Epithelial cell of proximal tubule (primary cell): Measurements from ENCODE around the gene PRRT1B. TPM values are rescaled to one million over a fixed set of nuclear protein-coding genes. Genes with fewer than 3 reads are reported as not detected.

Experiments
- DNase-seq: peaks from one replicate; pipeline ENCODE4 v3.0.0-alpha.2; 2011; ENCODE audit warnings: low read depth
- H3K4me3 ChIP-seq: 2 replicates; pipeline ENCODE4 v1.5.1; 2011; ENCODE audit warnings: low read depth, mild to moderate bottlenecking, low read length
- CTCF ChIP-seq: conservative IDR thresholded peaks from 2 replicates; pipeline ENCODE4 v1.5.1; 2012; ENCODE audit warnings: low read depth, mild to moderate bottlenecking, low read length
- total RNA-seq: library from RNA; depleted of rRNA; stranded (reverse); fragments of >200 nt; gene quantifications from 2 replicates; pipeline ENCODE4 v1.2.3, GENCODE V29; 2015

Gene PRRT1B
- total RNA-seq, 1 donor from 2014 or later = not detected

DNA sequence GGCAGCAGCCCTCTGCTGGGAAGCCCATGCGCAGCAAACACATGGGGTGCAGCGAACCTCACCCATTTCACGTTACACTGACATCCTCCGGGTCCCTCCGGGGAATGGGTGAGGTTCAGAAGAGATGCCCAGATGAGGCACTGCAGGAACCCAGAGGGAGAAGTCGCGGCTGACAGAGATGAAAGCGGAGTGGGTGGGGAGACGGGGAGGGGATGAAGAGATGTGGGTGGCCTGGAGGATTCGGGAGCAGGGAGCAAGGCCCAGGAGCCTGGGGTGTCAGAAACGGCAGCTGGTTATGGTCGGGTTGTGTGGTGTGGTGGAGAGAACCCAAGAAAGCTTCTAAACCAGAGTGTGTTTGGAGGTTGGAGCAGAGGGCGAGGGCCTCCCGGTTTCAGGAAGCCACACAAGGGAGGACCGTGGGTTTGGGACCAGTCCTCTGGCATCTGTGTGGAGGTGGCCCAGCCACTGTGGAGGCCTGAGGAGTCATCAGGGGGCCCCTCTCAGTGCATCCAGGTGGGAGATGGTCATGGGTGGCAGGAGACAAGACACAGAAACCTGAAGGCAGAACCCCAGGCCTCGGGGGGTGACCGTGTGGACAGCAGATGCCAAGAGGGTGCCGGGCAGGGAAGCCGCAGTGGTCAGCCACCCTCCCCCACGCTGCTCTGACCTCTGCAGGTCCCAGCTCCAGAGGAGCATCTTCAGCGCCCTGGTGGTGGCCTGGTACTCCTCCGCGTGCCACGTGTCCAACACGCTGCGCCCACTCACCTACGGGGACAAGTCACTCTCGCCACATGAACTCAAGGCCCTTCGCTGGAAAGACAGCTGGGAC, 22.9 kb upstream of the PRRT1B start:
- DNase-seq = no peak
- no peak for TF ChIP-seq CTCF
- no peak overlapping the region for H3K4me3 ChIP-seq

GRCh38 chr9:131523086-131523388, 22.3 kb upstream of the PRRT1B start:
- no peak overlapping the region for H3K4me3 ChIP-seq
- no peak for DNase-seq
- no peak for TF ChIP-seq CTCF

DNA sequence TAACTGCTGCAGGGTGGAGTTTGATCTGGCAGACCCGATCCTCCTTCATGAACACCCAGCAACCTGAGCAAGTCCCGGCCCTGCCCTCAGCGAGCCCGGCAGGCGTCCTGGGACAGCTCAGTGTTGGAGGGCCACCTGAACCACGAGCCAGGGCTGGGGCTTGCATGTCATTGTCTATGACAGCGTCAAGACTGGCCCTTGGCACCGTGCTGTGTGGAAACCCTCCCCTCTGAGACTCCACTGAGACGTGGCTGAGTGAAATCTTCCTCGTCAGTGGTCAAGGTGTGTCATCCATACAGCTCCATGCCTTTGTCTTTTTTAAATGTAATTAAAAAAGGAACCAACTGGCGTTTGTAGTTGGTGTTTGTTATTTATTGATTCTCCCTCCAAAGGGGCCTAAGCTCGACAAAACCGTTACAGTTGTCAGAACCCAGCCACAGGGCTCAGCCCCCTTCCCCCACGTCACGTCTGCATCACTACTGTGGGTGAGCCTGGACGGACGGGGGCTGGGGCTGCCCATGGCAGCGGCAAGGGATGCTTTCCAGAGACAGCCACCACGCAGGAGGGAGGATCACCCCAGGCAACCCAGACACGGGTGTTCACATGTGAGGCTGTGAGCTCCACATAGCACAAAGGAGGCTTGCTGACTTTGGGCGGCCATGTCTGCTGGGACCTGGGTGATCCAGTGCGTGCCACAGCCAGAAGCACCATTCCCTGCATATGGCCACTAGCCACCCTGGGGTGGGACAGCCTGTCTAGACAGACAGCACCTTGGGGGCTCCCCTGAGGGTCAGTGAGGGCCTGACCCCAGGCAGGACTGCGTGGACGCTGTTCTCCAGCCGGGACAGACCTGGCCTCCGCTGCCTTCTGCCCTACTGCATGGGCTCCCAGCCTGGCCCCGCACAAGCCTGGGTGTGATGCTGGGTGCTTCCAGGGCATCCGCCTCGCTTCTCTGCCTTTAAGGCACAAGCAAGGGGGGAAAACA, 21.6 kb upstream of the PRRT1B start:
- no peak for DNase-seq
- no peak overlapping the region for H3K4me3 ChIP-seq
- TF ChIP-seq CTCF = no peak

DNA sequence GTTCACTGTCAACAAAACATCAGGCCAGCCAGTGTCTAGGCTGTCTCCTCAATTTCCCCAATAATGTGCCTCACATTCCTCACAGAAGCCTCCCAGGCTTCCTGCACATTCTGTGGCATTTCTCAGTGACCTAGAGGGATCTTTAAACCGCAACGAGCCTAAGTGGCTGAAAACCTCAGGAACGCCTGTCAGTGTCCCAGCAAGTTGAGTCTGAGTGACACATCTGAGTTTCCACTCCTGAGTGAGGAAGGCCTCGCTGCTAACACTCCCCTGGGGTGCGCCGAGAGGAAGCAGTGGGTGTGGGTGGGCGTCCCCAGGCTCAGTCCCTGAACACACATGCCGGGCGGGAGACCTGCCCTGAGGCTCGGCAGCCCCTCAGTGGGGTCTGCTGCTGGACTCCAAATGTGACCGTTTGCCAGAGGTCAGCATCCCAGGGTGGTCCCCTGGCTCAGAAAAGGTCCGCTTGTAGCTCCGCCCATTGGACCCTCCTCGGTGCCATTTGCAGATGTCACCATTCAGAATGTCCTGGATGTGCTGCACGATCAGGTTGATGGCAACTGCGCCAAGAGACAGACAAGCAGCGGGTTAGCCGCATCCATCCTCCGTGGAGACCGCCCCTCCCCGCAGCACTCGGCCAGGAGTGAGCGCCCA, 20.5 kb upstream of the PRRT1B start:
- DNase-seq = no peak
- no peak for TF ChIP-seq CTCF
- no peak overlapping the region for H3K4me3 ChIP-seq

DNA sequence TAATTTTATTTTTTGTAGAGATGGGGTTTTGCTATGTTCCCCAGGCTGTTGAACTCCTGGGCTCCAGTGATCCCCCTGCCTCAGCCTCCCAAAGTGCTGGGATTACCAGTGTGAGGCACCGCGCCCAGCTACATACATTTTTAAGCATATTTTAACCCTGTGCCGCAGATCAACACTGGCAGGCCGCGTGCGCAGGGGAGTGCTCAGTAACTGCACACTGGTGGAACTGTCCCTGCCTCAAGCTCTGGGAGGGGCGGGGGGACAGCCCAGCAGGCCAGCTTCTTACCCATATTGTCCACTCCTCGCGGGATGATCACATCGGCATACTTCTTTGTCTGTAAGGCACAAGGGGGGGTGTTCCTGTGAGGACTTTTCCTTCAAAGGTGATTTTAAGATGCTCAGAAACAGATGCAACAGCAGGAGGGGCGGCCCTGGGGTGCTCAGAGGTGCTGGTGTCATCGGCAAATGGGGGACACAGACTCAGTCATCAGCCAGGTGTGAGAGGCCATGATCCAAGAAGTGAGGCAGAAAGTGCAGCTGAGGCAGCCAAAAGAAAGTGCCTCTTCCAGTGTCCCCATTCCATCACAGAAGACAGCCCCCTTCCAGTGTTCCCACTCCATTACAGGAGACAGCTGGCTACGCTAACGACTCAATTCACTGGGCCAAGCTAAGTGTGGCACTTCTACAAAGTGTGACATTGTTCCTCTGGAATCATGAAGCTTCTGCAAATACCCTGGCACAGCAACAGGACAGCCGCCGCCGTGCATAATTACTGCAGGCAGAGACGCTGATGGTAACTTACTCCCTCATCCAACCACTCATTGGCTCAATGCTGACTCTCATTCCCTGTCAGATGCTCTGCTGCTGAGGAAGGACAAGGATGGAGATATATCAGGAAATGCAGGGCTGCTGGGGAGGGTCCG, 19.4 kb upstream of the PRRT1B start:
- no peak for DNase-seq
- no peak overlapping the region for H3K4me3 ChIP-seq
- no peak for TF ChIP-seq CTCF

GRCh38 chr9:131528186-131528585, 17.1 kb upstream of the PRRT1B start:
- DNase-seq = no peak
- TF ChIP-seq CTCF = no peak
- no peak overlapping the region for H3K4me3 ChIP-seq
